ENCODE data around the gene POM121. TPM values are rescaled to one million over a fixed set of nuclear protein-coding genes. Genes with fewer than 3 reads are reported as not detected.
A peak's percentile ranks its signal among the peaks of the same experiment; 100 is the strongest.

POM121 gene
- polyA plus RNA-seq, 1 of the 3 experiments (the other 2 are of a cell fraction), result 14.0 TPM

DNA sequence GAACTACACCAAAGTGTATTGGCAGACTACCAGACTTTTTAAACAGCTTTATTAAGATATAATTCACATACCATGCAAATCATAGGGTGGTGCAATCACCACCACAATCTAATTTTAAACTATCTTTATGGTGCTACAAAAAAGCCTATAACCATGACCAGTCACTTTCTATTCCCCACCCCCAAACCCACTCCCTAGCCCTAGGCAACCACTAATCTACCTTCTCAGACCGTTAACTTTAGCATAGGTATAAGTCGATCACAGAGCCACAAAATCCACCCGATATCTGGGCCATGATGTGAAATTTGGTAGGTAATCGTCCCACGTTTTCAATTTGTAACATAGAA, 536 bp upstream of the POM121 start:
- Histone ChIP-seq H3K9me2 (no peaks in the 10 kb centered on the region), H3K27me3 (ENCODE audit: insufficient read depth) (no peaks in the 10 kb centered on the region), H3K36me3 (replicated peaks in 1 of 2; ENCODE audit: control insufficient read depth in 1 of 2, insufficient read depth in 2 of 2, low read length in 1 of 2) (peaks cover 25 to 36% of the 10 kb centered on the region in 2 experiments), H3K9me3 (no peaks in the 10 kb centered on the region), H3K79me2 (ENCODE audit: insufficient read depth) (peaks cover 94% of the 10 kb centered on the region), H3K4me1 (ENCODE audit: control insufficient read depth in 1 of 2, insufficient read depth in 2 of 2, low read depth in 1 of 2, low read length in 1 of 2) (peaks cover 4 to 13% of the 10 kb centered on the region in 2 experiments; a peak in 3 of 4 replicates), H3K4me2 (peak overlapping the region; percentile 93), H3K27ac (ENCODE audit: low read depth in 2 of 2, low read length in 1 of 2) (peak overlapping the region; percentile 88 to 91), H4K20me1 (ENCODE audit: insufficient read depth) (peaks cover 4% of the 10 kb centered on the region), H3F3A (replicated peaks; ENCODE audit: insufficient read depth) (peaks cover 16% of the 10 kb centered on the region), H2AFZ (ENCODE audit: low read depth) (peak overlapping the region; percentile 85), H3K4me3 (ENCODE audit: low read depth in 2 of 2, low read length in 1 of 2) (peak overlapping the region; percentile 88 to 96), H3K9ac (peak overlapping the region; percentile 97)
- ChIA-PET POLR2A (no interaction called here), CTCF (no interaction called here)
- TF ChIP-seq, protein P1, sequence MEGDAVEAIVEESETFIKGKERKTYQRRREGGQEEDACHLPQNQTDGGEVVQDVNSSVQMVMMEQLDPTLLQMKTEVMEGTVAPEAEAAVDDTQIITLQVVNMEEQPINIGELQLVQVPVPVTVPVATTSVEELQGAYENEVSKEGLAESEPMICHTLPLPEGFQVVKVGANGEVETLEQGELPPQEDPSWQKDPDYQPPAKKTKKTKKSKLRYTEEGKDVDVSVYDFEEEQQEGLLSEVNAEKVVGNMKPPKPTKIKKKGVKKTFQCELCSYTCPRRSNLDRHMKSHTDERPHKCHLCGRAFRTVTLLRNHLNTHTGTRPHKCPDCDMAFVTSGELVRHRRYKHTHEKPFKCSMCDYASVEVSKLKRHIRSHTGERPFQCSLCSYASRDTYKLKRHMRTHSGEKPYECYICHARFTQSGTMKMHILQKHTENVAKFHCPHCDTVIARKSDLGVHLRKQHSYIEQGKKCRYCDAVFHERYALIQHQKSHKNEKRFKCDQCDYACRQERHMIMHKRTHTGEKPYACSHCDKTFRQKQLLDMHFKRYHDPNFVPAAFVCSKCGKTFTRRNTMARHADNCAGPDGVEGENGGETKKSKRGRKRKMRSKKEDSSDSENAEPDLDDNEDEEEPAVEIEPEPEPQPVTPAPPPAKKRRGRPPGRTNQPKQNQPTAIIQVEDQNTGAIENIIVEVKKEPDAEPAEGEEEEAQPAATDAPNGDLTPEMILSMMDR (IDR thresholded peaks at IDR 0.05), result 0 out of 2 replicates have a peak, but pooled peaks have one; percentile 5
- TF ChIP-seq RFX5 (IDR thresholded peaks at IDR 0.05; ENCODE audit: low read length) (no peak), NRF1 (IDR thresholded peaks at IDR 0.05; ENCODE audit: low read depth, low read length) (no peak), TAF1 (IDR thresholded peaks at IDR 0.05; ENCODE audit: borderline replicate concordance, low read depth, low read length) (no peak), MEF2A (IDR thresholded peaks at IDR 0.05; ENCODE audit: borderline replicate concordance, low read depth) (no peak)
- TF ChIP-seq, protein P2, sequence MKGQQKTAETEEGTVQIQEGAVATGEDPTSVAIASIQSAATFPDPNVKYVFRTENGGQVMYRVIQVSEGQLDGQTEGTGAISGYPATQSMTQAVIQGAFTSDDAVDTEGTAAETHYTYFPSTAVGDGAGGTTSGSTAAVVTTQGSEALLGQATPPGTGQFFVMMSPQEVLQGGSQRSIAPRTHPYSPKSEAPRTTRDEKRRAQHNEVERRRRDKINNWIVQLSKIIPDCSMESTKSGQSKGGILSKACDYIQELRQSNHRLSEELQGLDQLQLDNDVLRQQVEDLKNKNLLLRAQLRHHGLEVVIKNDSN (IDR thresholded peaks at IDR 0.05; ENCODE audit: borderline replicate concordance, low read depth), result no peak
- TF ChIP-seq, protein P3, sequence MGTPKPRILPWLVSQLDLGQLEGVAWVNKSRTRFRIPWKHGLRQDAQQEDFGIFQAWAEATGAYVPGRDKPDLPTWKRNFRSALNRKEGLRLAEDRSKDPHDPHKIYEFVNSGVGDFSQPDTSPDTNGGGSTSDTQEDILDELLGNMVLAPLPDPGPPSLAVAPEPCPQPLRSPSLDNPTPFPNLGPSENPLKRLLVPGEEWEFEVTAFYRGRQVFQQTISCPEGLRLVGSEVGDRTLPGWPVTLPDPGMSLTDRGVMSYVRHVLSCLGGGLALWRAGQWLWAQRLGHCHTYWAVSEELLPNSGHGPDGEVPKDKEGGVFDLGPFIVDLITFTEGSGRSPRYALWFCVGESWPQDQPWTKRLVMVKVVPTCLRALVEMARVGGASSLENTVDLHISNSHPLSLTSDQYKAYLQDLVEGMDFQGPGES (IDR thresholded peaks at IDR 0.05; ENCODE audit: low read depth, low read length), result no peak
- TF ChIP-seq, protein P4, sequence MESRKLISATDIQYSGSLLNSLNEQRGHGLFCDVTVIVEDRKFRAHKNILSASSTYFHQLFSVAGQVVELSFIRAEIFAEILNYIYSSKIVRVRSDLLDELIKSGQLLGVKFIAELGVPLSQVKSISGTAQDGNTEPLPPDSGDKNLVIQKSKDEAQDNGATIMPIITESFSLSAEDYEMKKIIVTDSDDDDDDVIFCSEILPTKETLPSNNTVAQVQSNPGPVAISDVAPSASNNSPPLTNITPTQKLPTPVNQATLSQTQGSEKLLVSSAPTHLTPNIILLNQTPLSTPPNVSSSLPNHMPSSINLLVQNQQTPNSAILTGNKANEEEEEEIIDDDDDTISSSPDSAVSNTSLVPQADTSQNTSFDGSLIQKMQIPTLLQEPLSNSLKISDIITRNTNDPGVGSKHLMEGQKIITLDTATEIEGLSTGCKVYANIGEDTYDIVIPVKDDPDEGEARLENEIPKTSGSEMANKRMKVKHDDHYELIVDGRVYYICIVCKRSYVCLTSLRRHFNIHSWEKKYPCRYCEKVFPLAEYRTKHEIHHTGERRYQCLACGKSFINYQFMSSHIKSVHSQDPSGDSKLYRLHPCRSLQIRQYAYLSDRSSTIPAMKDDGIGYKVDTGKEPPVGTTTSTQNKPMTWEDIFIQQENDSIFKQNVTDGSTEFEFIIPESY (IDR thresholded peaks at IDR 0.05; ENCODE audit: borderline replicate concordance, low read depth), result no peak
- no peak for DNase-seq
- 1% methylated on average over 5 of the region's 5 CpGs for WGBS (ENCODE audit: low lambda C conversion rate)

DNA sequence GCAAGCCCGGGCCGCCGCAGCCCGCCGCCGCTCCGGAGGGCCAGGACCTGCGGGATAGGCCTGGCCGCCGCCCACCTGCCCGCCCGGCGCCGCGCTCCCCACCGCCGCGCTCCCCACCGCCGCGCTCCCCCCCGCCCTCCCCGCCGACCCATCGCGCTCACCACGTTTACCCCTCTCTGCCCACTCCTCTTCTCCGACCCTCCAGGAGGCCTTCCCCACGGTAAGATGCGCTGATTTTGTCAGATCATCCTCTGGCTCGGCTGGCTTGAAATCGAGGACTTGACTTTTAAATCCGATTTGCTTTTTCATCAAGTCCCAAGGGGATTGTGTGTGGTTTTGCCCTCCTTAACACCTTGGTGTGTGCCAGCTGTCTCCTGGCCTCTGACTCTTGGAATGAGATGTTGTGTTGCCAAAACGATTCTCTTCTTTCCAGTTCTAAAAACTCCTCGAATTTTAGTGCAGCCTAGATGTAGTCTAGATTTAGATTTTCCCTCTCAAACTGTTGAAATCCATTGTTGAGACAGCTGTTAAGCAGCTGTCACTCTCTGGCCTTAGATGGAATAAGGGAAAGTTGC, 738 bp downstream of the POM121 start:
- H3K4me1 ChIP-seq (ENCODE audit: control insufficient read depth in 1 of 2, insufficient read depth in 2 of 2, low read depth in 1 of 2, low read length in 1 of 2), result peaks cover 4 to 13% of the 10 kb centered on the region in 2 experiments; a peak in 3 of 4 replicates
- no peaks in the 10 kb centered on the region for H3K9me2 ChIP-seq
- 1% methylated on average over 12 of the region's 35 CpGs for WGBS (ENCODE audit: low lambda C conversion rate)
- CTCF ChIA-PET, result no interaction called here
- peak overlapping the region; percentile 88 to 91; a peak in 3 of 4 replicates for H3K27ac ChIP-seq (ENCODE audit: low read depth in 2 of 2, low read length in 1 of 2)
- peaks cover 12% of the 10 kb centered on the region for H3F3A ChIP-seq (replicated peaks; ENCODE audit: insufficient read depth)
- H3K9me3 ChIP-seq, result no peaks in the 10 kb centered on the region
- POLR2A ChIA-PET, result no interaction called here
- H3K9ac ChIP-seq, result peak overlapping the region; percentile 97
- peak; percentile 64 for DNase-seq
- no peak overlapping the region for H2AFZ ChIP-seq (ENCODE audit: low read depth)
- no peaks in the 10 kb centered on the region for H3K27me3 ChIP-seq (ENCODE audit: insufficient read depth)
- H3K36me3 ChIP-seq (replicated peaks in 1 of 2; ENCODE audit: control insufficient read depth in 1 of 2, insufficient read depth in 2 of 2, low read length in 1 of 2), result peaks cover 37 to 46% of the 10 kb centered on the region in 2 experiments
- peak overlapping the region; percentile 93 for H3K4me2 ChIP-seq
- peak overlapping the region; percentile 88 to 96 for H3K4me3 ChIP-seq (ENCODE audit: low read depth in 2 of 2, low read length in 1 of 2)
- peaks cover 4% of the 10 kb centered on the region; the same call in 1 of the 2 replicates for H4K20me1 ChIP-seq (ENCODE audit: insufficient read depth)
- peaks cover 85% of the 10 kb centered on the region for H3K79me2 ChIP-seq (ENCODE audit: insufficient read depth)
- no peak for TF ChIP-seq SIN3A (IDR thresholded peaks at IDR 0.05; ENCODE audit: borderline replicate concordance, low read depth, low read length)
- no peak for TF ChIP-seq RCOR1 (IDR thresholded peaks at IDR 0.05; ENCODE audit: low read length)
- no peak for TF ChIP-seq NRF1 (IDR thresholded peaks at IDR 0.05; ENCODE audit: low read depth, low read length)
- TF ChIP-seq, protein P3 (IDR thresholded peaks at IDR 0.05; ENCODE audit: low read depth, low read length), result no peak
- TF ChIP-seq MXI1 (IDR thresholded peaks at IDR 0.05; ENCODE audit: low read depth, low read length), result no peak
- TF ChIP-seq, protein P5, sequence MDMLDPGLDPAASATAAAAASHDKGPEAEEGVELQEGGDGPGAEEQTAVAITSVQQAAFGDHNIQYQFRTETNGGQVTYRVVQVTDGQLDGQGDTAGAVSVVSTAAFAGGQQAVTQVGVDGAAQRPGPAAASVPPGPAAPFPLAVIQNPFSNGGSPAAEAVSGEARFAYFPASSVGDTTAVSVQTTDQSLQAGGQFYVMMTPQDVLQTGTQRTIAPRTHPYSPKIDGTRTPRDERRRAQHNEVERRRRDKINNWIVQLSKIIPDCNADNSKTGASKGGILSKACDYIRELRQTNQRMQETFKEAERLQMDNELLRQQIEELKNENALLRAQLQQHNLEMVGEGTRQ (IDR thresholded peaks at IDR 0.05; ENCODE audit: borderline replicate concordance, low read depth, low read length), result no peak
- no peak for TF ChIP-seq FOXJ3 (CRISPR knock-in tag; IDR thresholded peaks at IDR 0.05)
- TF ChIP-seq, protein P6, sequence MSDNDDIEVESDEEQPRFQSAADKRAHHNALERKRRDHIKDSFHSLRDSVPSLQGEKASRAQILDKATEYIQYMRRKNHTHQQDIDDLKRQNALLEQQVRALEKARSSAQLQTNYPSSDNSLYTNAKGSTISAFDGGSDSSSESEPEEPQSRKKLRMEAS (IDR thresholded peaks at IDR 0.05; ENCODE audit: low read depth), result no peak
- TF ChIP-seq GABPA (IDR thresholded peaks at IDR 0.05; ENCODE audit: low read depth), result no peak
- TF ChIP-seq JUND (IDR thresholded peaks at IDR 0.05), result no peak
- TF ChIP-seq RAD21 (IDR thresholded peaks at IDR 0.05; ENCODE audit: low read length), result no peak
- TF ChIP-seq YY1 (IDR thresholded peaks at IDR 0.05; ENCODE audit: low read depth), result no peak
- TF ChIP-seq GATA2 (CRISPR knock-in tag; IDR thresholded peaks at IDR 0.05), result no peak
